ENCODE measurements around the gene TNS3.
"Not testable (repeated sequence)": the region's sequence is repeated elsewhere in the genome, so short reads cannot be mapped to it uniquely, and the experiment has no call there.

The TNS3 gene

DNA sequence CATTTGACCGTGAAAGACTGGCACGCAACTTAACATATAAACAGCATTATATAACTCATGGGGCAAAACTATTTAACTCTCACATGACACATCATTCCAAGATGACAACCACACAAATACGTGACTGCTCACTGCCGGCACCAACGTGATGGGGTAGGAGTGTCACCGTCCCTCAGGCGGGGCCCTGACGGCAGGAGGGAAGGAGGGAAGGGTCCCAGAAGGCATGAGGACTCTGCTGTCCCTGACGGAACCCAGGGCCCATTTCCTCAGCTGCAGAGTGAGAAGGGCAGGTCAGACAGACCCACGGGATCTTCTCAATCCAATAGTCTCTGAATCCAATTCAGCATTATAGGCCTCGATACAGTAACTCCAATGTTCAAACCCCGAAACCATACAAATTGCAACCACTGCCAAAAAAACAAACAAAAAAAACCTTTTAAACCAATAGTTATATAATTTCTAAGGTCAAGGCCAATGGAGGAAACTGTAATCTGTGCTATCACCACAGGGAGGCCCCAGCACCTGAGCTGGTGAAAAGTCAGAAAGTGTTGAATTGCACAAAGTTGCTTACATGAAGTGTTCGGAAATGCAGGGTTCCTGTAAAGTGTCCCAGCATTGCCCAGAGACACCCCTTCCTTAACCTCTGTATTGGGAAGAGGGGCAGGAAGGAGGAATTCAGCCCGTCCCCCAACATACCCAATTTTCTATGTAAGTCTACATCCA is 137.4 kb downstream of the TNS3 start:
- DNase-seq = no peak

DNA sequence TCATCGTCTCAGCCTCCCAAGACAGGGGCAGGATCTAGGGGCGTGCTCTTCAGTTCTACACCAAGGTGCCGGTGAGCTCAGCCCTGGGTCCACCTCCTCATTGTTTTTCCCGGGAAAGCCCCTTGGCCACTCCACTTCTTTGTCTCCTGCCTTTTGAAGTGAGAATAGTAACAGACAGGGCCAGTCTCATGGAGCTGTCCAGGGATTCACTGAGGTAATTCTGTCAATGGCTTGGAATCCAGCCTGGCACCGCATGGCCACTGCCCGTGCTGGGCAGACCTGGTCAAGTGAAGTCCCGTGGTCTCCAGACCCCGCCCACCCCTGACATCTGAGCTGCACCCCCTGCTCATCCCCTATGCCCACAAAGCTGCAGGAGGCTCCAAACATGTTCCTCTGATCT is 138.9 kb downstream of the TNS3 start:
- DNase-seq = no peak

DNA sequence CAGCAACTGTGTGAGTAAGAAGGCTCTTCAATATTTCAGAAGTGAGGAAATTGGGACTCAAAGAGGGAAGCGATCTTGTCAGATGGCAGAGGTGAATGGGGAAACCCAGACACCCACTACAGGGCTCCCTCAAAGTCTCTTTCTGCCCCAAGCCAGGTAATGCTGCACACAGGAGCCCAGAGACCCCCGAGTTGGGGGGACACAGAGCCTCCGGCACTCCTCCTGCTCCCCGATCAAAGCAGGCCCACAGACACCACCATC is 139.4 kb downstream of the TNS3 start:
- no peak for DNase-seq

GRCh38 chr7:47441796-47442604 is 139.9 kb downstream of the TNS3 start:
- DNase-seq = no peak

DNA sequence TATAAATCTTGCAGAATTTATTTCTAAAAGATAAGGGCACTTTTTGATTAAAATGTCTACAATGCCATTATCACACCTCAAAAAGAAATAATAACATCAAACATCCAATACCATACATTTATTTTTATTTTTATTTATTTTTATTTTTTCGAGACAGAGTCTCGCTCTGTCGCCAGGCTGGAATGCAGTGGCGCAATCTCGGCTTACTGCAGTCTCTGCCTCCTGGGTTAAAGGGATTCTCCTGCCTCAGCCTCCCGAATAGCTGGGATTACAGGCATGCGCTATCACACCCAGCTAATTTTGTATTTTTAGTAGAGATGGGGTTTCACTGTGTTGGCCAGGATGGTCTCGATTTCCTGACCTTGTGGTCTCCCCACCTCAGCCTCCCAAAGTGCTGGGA is 140.9 kb downstream of the TNS3 start:
- not testable (repeated sequence) for DNase-seq

GRCh38 chr7:47440320-47440719 is 141.6 kb downstream of the TNS3 start:
- DNase-seq = no peak

GRCh38 chr7:47439181-47439667 is 142.7 kb downstream of the TNS3 start:
- DNase-seq = no peak

GRCh38 chr7:47438411-47439029 is 143.4 kb downstream of the TNS3 start:
- DNase-seq = no peak

GRCh38 chr7:47435889-47436312 is 146.0 kb downstream of the TNS3 start:
- no peak for DNase-seq

GRCh38 chr7:47433564-47433895 is 148.4 kb downstream of the TNS3 start:
- DNase-seq = no peak

DNA sequence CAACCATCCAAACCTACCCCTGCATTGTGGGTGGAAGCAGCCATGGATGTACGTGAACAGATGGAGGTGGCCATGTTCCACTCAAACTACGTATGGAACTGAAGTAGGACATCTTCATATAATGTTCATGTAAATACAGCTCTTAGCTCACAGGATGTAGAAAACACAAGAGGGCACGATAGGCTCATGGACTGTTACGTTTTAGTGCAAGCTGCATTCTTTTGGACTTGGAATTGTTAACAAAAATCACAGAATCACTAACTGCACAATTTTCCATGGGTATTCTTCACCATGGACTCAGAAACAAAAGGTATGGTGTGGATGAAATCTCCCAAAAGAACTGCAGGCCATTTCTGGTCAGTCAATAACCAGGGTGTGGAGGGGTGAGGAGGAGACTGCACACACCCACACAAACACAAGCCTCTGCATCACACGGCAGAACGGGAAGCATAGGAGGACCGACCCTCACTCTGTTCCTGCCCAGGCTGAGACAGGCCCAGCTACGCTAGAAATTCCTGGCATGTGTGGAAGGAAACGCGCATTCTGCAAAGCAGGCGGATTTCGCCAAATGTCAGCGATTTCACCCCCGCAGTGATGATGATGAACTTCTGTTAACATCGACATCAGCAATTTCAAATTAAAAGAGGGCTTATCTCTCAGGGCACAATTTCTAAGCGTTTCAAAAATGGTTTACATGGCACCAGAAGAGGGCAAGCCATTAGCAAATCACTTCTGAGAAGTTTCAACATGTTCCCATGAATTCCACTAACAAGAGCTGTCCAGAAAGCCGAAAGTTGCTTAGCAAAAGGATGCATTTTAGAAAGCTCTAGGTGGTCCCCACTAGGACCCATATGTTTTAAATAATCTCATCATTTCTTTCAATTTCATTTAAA is 149.0 kb downstream of the TNS3 start:
- DNase-seq = no peak

DNA sequence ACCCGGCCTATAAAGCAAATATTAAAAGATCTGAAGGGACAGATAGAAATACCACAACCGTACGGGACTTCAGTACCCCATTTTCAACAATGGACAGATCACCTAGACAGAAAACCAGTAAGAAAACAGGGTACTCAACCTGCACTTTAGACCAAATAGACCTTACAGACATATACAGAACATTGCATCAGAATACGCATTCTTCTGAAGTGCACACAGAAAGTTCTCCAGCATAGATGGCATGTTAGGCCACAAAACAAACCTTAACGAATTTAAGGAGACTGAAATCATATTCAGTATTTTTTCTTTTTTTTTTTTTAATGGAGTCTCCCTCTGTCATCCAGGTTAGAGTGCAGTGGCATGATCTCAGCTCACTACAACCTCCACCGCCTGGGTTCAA is 151.5 kb downstream of the TNS3 start:
- no peak for DNase-seq

GRCh38 chr7:47428768-47429472 is 153.0 kb downstream of the TNS3 start:
- no peak for DNase-seq

DNA sequence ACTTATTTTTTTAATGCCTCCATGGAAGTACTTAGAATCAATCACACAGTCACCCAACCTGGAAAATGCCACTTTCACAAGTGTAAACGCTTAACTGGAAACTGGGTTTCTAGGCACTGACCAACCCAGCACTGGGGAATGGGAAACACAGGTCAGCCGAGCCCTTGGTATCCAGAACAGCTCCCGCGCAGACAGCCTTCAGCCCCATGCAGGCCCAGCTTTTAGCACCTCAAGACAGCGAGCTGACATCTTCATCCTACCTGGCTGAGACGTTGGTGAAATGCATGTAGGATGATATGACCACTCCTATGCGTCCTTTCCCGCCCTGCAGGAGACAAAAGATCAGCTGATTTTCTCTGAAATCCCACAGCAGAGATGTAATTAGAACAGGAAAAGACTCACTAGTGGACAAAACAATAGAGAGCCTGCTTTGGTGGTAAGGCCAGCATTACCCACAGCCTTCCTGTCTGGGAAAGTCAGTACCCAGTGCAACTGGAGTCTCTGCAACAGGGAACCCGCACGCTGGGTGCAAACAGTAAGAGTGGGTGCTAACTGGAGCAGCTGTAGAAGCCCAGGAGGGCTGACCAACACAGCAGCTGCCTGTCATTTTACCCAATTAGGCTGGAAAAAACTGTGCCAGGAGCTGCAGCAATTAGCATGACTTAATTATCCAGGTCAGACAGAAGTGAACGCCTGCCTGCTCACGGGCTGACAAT is 153.7 kb downstream of the TNS3 start:
- peak; percentile 1 for DNase-seq

GRCh38 chr7:47427051-47427643 is 154.8 kb downstream of the TNS3 start:
- DNase-seq = no peak

DNA sequence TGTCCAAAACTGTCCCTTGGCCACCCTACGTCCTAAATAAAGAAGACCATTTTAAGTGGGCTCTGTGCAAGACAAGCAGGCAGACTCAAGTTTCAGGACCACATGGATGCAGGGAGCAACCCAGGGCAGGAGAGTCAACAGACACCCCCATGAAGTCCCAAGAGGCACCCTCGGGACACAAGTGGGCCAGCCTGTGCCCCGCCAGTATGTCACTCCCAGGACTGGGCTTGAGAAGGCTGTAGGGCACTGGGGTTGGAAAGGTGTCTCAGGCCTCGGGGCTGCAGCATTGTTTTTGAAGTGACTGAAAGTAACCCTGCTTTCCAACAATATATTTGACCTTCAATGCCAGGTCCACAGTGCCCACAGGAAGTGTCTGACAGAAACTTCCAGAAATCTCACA is 157.4 kb downstream of the TNS3 start:
- DNase-seq = no peak

DNA sequence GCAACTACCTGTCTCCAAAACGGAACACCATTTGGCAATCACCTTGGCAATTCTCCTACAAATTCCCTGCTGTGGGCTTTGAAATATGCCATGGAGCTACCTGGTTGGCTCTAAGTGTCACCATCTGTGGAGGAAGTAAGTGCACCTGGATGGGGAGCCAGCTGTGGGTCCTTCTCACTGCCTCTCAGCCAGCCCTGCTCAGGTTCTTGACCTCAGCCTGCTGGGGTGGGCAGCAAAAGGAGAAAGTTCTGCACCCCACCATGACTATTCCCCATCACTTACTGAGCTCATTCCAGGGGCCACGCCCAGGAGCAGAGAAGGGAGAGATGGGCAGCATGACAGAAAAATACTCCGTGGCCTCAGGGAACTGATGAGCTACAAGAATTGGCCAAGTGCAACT is 158.7 kb downstream of the TNS3 start:
- no peak for DNase-seq

- DNase-seq = no peak
These were observed 159.3 kb downstream of the TNS3 start for GRCh38 chr7:47422611-47423010.

- DNase-seq = no peak
These were observed 160.5 kb downstream of the TNS3 start for GRCh38 chr7:47421456-47421855.

GRCh38 chr7:47420122-47420780 is 161.7 kb downstream of the TNS3 start:
- no peak for DNase-seq

GRCh38 chr7:47419471-47419870 is 162.4 kb downstream of the TNS3 start:
- DNase-seq = no peak
